GM21360 (cell line): ENCODE data around the gene EIF4E3.

Source experiments
- ATAC-seq: cut with Tn5 transposase; IDR thresholded peaks from one replicate; pipeline ENCODE4 v1.9.1; 2021; ENCODE audit warnings: mild to moderate bottlenecking, moderate library complexity; ENCODE audit not compliant: unreplicated experiment

The EIF4E3 gene

DNA sequence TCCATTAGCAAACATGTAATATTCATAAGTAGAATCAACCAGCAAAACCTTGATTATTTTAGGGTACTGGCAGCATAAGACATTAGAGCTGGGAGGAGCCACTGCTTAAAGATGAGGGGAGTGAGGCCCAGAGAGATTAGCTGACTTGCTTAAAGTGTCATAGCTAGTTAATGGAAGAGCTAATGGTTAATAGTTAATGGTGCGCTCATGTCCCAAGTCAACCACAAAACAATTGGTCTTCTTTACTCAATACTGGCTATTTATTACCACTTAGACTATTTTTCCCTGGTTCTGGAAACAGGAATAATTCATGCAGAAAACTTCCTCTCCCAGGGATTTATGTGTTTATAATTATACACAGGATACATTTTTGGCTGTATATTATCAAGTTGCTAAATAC is 33.1 kb downstream of the EIF4E3 start:
- ATAC-seq = no peak

DNA sequence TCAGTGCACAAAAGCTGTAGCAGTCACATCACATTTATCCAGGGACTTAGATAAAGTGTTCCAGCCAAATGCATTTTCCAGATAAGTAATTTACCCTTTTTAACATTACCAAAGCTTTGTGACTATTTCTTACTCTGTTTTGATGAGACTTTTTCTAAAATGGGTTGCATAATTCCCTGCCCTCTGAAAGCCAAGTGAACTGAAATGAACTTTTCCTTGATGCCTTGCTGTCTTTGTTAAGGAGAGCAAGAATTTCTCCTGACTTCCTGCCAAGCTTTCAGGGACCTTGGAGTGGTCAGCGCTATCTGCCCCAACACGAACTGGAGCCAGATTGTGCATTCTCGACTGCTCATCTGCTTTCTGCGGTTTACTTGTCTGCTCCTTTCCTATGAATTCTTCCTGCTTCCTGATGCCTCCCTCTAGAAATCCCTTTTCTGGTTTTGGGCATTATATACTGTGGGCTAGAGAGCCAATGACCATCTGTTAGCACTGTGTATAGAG is 34.8 kb downstream of the EIF4E3 start:
- no peak for ATAC-seq

DNA sequence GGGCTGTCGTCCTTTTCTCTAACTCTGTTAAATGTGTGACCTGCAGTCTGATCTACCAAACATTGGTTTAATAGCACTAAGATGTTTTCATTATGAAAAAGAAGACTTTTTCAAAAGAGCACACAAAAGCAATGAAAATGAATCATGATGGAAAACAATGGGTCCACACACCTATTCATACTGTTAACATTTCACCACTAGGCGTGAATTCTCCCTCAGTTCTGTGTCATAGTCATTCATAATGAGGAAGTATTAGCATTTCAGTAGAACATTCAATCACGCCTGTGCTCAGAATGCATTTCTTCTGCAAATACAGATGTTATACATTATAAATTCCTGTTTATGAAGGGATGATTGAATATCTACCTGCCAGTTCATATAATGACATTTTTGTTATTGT is 35.9 kb downstream of the EIF4E3 start:
- no peak for ATAC-seq

DNA sequence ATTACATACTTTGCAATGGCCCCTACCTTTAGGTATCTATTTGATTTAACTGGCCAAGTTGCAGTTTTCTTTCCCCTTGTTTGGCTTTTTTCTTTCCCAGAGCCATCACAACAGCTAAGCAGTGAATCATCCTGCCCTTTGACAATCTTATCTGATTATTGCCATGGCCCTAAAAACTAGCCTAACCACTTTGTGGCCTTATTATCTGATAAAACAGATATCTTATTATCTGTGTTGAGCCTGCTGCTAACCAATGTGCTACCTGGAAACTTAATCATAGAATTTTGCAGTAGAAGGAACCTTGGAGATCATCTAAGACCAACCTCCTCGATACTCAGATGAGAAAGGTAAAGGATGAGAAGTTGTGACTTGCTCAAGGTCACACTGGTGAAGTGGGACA is 37.1 kb downstream of the EIF4E3 start:
- ATAC-seq = no peak

DNA sequence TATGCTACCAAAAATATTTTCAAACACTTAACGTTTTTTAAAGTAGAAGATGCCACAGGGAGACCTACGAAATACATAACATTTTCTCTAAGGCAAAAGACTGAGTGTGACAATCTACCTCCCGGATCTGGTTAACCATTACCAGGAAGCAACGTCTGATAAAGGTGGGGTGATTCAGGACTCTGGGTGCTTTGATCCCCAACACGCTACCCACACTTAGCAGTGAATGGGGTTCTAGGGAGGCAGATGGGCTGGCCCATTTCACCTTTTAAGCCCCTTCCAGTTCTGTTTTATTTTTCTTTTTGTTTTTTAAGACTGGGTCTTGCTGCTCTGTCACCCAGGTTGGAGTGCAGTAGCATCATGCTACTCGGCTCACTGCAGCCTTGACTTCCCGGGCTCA is 39.5 kb downstream of the EIF4E3 start:
- no peak for ATAC-seq

DNA sequence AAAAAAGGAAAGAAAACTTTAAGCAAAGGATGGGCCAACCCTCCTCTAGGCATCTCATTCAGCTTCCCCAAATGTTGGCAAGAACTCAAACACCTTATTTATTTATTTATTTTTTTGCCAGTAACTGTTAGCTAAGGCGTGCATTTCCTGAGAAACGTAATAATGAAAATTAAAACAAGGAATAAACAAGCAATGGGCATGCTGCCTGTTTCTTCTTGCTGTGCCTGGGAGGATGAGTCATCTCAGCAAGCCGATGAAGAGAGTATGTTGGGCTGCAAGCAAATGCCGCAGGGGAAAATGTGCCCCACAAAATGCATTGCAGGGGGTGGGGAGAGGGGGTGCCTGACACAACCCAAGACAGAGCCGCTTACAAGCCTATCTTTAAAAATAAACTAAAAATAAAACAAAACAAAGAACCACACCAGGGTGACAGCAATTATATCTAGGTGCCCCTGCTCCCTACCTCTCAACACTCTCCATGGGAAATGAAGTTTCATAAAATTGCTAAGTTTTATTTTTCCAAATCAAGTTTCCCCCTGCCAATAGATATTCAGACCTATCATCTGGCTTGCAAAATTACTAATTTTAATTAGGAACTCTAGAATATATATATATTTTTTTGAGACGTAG is 40.3 kb downstream of the EIF4E3 start:
- no peak for ATAC-seq

DNA sequence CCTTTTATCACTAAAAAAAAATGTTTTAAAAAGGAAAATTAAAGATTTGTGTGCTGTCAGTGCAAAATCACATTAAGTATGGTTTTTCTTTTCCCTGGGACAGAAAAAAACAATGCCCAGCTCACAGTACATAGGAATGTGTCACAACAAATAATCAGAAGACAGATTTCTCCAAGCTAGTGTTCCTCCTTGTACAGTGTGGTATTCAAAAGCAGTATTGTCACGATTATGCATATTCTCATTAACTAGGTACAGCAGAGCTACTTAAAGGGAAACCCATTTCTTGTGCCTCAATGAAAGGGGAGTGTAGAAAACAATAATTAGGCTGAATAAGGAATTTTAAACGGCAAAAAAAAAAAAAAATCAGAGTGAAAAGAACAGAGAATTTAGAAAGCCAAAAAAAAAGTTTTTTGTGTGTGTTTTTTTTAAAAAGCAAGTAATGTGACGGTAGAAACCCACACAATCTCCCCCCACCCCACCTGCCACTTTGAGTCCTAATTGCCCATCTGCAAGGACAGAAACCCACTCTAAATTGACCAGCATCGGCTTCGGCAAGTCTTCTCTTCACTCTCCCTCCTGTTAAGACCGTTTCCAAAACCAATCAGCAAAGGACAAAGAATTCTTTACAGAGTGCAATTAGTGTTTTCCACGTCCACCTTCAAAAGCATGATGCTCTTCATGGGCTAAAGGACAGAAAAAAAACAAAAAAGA is 41.0 kb downstream of the EIF4E3 start:
- ATAC-seq = no peak

DNA sequence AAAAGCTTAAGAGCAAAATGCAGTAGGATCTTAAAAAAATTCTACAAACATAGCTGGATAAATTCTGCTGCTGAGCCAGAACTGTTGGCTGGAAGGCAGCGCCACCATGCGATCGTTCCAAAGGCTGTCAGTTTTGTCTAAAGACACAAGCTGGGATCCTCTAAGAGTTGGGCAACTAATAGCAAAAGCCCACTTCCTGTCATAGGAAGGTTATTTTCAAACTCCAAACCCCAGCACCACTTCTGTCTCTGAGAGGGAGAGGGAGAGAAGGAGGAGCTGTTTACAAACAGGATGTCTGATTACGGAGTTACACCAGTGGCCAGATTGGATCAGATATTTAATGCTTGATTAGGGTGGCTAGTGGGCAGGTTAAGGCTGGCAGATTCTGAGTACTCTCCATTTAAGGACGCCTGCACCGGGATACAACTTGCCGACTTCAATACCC is 44.0 kb downstream of the EIF4E3 start:
- ATAC-seq = no peak

DNA sequence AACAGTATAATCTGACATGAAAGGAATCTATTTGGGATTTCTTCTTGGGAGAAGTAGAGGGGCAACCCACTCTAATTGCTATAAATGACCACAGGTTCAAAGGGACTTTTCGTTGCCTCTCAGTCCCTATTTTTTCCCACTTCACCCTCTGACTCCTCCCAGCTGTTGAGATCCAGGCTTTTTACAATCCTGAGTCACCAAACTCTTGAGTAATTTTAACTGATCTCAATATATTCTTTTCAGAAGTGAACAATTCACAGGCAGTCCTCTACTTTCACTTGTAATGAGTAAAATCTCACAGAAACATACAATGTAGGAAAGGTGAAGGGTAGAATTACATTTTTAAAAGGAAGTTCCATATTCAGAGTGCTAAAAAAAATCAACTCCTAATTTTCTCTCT is 44.6 kb downstream of the EIF4E3 start:
- ATAC-seq = no peak

DNA sequence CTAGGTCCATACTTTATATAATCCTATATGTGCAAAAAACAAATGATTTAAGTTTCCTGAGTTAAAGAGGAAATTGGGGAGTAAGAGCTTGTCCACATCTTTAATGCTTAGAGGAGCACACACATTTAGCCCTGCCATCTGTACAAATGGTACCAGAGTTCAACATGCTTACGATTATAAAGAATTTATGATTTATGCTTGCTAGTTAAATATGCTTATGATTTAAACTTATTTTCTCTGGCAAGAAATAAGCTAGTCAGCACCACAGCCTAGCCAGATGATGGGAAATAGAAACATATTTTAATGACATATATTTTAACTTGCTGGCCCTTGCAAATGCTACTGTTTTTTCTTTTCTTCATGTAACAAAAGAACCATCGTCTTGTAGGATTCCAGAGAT is 48.3 kb downstream of the EIF4E3 start:
- ATAC-seq = no peak

DNA sequence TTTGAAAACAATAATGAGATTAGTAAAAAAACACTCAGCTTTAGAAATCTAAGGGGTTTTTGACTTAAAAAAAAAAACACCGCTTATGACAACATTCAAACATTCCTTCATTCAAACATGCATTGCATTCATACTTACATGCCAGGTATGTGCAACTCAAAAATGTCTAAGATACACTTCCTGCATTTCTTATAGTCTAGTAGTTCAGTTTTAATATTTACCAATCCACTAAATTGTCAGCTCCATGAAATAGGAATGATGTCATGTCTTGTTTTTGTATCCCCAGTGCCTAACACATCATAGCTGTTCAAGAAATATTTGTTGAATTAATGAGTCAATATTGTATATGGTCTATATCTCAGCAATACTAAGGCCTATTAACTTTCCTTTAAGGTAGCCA is 51.7 kb downstream of the EIF4E3 start:
- ATAC-seq = no peak

DNA sequence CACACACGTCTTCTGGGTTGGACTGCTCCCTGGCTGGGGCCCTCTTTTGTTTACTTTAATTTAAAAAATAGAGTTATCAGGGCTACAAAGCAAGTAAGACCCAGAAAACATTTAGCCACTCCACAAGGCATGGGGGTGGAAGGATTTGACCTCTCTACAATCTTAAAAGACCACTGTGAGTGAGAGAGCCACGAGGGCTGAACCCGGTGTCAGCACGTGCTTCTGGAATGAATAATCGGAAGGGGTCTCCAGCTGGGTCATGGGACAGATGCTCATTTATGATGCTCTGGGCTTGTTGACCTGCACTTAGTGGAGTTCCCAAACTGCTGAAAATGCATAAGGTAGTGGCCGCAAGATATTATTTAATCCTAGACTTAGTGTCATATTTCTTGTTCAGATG is 52.4 kb downstream of the EIF4E3 start:
- no peak for ATAC-seq

DNA sequence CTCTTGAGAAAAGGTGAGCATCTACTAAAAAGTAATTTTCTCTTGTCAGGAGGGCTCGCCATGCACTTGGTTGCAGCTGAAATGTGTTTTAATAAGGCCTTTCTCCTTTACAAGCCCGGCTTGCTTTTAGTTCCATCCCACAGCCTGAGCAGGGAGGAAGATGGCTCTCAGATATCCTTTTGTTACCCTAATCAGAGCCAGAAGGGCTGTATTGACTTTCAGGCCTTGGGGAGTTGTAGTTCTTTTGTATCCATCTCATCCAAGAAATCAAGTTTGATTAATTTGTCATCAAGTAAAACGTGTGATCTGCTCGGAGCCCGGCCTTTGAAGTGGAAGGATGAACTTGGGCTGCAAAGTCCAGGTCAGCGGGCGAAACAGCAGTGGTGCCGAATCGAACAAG is 52.9 kb downstream of the EIF4E3 start:
- no peak for ATAC-seq

DNA sequence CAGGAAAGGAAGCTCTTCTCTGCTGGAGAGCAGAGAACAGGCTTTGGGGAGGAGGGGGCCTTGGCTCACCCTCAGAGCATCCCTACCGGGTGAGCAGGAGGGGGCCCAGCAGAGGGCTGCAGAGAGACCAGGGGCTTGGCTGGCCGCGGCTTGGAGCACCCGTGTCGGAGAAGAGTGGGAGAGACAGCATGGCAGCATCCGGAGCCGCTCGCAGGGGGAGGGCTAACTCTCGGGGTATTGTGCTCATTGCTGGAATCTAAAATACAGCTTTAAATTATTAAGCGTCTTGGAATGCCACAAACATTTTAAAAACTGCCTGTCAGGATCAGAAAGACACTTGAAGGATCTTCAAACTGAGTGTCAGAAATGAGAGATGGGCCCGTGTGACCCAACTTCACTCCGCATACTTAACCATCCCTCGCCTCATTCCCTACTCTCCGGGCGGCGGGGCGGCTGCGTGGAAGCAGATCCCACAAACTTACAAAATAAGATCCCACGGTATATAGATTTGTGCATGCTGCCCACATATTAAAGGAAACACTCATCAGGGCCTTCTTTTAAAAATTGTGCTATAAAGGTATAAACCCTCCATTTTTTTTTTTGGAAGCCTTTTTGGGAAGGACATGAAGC is 53.9 kb downstream of the EIF4E3 start:
- no peak for ATAC-seq

DNA sequence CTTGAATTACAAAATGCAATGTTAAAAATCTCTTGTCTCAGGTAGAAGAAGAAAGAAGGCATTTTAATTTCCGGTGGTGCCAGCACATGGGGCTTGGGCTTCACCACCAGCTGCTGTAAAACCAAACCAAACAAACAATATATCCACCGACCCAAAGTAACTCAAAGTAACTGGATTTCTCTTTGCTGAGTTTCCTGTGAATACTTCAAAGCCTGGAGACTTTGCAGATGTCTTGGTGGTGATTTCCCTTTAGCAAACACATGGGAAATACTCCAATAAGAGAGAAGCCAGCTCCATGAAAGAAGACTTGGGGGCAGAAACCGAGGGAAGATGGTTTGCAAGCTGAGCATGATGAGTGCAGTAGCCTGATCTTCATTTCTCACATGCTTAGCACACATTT is 62.6 kb downstream of the EIF4E3 start:
- ATAC-seq = no peak

DNA sequence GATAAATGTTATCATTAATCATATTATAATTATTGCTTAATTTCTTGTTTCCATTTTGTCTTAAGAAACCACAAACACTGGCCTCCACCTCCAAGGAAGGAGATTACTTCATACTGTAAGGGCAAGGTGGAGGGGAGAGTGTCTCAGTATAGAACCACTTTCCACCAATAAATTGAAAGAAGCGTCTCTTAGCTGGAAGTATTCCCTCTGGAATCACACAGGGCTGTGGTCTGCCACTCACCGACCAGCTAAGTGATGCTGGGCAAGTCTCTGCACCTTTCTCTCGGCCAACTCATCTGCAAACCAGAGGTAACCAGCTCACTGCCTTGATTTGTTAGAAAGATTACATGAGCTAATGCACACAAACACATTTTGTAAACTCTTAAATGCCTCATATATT is 63.1 kb downstream of the EIF4E3 start:
- no peak for ATAC-seq

DNA sequence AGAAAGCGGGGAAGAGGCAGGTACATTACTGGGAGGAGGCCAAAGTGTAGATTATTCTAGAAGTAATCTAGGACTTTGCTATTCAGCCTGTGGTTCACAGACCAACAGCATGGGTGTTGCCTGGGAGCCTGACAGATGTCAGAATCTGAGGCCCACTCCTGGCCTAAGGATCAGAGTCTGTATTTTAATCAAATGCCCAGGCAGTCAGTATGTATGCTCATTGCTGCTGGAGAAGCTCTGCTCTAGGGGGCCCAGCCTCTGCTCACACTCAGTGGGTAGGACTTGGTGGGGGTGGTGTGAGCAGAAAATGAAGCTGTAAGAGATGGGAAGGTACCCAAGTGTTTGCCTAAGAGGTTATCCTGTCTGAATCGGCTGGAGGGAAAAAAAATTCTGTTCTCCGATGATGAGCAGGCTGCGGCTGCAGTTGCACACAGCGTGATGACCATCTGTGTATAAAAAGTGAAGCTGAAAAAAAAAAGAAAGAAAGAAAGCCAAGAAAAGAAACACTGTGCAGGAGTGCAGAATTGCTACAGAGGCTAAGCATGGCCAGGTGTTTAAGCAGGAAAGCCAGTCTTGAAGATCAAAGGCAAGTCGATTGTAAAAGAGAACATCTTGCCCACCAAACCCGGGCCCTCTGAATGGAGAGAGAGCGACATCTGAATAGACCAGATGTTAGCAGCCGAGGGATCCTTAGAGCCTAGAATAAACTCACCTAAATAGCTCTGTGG is 65.2 kb downstream of the EIF4E3 start:
- ATAC-seq = no peak

DNA sequence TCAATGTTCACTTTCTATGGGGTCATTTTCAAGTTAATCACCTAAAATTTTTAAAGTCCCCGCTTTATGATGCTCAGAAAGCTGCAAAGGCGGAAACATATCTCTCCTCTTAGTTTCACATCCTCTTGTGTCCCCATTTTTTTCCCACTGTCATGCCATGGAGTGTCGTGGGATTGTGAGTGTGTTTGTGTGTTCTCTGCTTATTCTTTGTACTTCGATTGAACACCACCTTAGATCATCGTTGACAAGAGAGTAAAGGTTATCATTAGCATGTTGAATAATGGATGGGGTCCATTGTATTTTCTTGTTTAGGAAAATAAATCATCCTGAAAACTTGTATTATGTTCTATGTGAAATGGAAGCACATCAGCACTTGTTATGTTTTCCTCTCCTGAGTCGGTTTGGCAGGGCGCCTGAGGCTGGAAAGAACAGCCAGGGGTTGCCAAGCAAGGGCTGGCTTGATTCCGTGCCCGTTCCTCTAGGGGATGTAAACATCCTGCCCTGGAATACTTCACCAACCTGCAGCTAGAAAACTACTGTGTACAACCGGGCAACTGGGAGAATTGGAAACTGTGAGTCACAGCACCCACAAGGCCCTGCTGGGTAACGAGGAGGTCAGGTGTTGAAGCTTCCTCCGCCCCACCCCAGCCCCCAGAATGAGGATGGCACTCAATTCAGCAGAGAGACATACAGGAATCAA is 67.2 kb downstream of the EIF4E3 start:
- no peak for ATAC-seq

DNA sequence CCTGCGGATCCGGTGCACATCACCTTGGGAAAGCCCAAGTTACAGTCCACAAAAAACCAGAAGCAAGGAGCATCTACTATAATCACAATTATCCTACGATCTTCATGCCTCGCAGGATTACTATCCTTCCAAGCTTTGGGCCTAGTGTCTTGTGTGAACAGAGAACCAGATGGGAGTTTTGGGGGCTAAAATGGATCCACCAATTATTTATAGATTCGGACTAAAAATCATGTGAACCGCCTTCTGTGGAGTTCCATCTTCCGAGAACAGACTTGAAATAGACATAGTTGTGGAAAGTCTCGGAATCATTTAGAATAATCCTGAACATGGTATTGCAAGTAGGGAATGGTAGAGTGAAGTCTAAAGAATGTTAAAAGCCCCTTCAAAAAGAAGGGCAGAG is 70.1 kb downstream of the EIF4E3 start:
- no peak for ATAC-seq

DNA sequence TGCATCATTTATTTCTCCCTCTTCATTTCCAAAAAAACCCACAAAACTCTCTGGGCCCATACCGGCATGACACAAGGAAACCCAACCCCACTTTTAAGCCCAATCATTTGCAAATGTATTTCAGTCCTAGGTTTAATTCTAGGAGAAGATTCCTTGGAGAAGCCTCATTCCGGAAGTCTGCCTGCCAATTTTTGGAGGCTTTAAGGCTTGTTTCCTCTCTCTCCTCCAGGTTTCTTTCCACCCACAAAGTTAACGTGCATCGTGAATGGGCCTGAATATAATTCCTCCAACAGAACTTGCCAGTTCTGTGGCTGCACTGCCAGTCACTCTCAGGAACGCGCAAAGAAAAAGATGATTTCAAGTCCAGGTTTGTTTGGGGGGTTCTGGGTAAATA is 71.8 kb downstream of the EIF4E3 start:
- no peak for ATAC-seq
